Endothelial cell of umbilical vein (primary cell): ENCODE measurements around the gene VAV3. TPM values are rescaled to one million over a fixed set of nuclear protein-coding genes. Genes with fewer than 3 reads are reported as not detected.

Source experiments
- BruUV-seq: library from RNA; stranded (reverse); fragments of 400-500 nt; replicated peaks from 2 replicates; lab custom pipeline; 2021; lab: Mats Ljungman, UMichigan
- CTCF ChIA-PET: fragments of 300-600, 350-600 bp; sonication (Branson Sonifier 250); formaldehyde crosslinking; loops from one replicate; lab custom pipeline; 2021; ENCODE audit warnings: antibody characterized with exemption, inconsistent platforms; lab: Charles Lee
- POLR2A ChIA-PET: fragments of 300-600, 350-600 bp; sonication (Branson Sonifier 250); formaldehyde crosslinking; loops from one replicate; lab custom pipeline; 2021; ENCODE audit warnings: antibody characterized with exemption, inconsistent platforms; lab: Charles Lee
- DNase-seq: peaks from one replicate; pipeline ENCODE4 v3.0.0-alpha.2; 2011; ENCODE audit warnings: low read depth, low spot score
- FAIRE-seq: peaks from 2 replicates; lab custom pipeline; 2011; peaks lifted over from hg19 to GRCh38; lab: Jason Lieb, UNC
- H2AFZ ChIP-seq: 2 replicates; pipeline ENCODE4 v1.6.0; 2012; ENCODE audit warnings: low read depth, low read length, control low read depth, inconsistent platforms
- H3K27ac ChIP-seq: 2 replicates; pipeline ENCODE4 v1.5.1; 2011; ENCODE audit warnings: low read depth, mild to moderate bottlenecking, control low read depth, low read length, moderate library complexity; ENCODE audit not compliant: insufficient read depth
- H3K27me3 ChIP-seq, 2 experiments: 2 replicates each; pipeline versions ENCODE4 v1.6.0 to v1.6.1; 2011; ENCODE audit warnings: low read length in 2 of 2, mixed read lengths in 1 of 2; ENCODE audit not compliant: control insufficient read depth in 2 of 2, insufficient read depth in 2 of 2
- H3K36me3 ChIP-seq, 2 experiments: 2 replicates in 1 of 2; 3 replicates in 1 of 2; pipeline ENCODE4 v1.5.1; 2011; ENCODE audit warnings: low read length in 2 of 2, mild to moderate bottlenecking in 1 of 2, moderate library complexity in 1 of 2; ENCODE audit not compliant: control insufficient read depth in 2 of 2, insufficient read depth in 2 of 2; ENCODE audit errors: extremely low read depth in 1 of 2
- H3K4me1 ChIP-seq: 3 replicates; pipeline ENCODE4 v1.5.1; 2011; ENCODE audit warnings: mild to moderate bottlenecking, low read length; ENCODE audit not compliant: control insufficient read depth, insufficient read depth; ENCODE audit errors: extremely low read depth
- H3K4me2 ChIP-seq: 2 replicates; pipeline ENCODE4 v1.6.1; 2011; ENCODE audit warnings: low read length, control low read depth, mixed read lengths; ENCODE audit not compliant: insufficient read depth
- H3K4me3 ChIP-seq, 3 experiments: fragments of 200-600 bp in 1 of 3; sonication (generic), shearing (Covaris generic) in 1 of 3; replicated peaks in 1 of 3; 2 replicates each; pipeline ENCODE4 v1.5.1; 2011 to 2016; ENCODE audit warnings: control low read depth in 3 of 3, low read length in 3 of 3, mild to moderate bottlenecking in 2 of 3, inconsistent platforms in 1 of 3, low read depth in 1 of 3, moderate library complexity in 1 of 3; ENCODE audit not compliant: insufficient read depth in 1 of 3
- H3K79me2 ChIP-seq: 2 replicates; pipeline ENCODE4 v1.6.0; 2012; ENCODE audit warnings: low read length, inconsistent platforms; ENCODE audit not compliant: control insufficient read depth, insufficient read depth
- H3K9ac ChIP-seq: replicated peaks from 2 replicates; pipeline ENCODE3; 2011; ENCODE audit warnings: low read length, control low read depth; ENCODE audit not compliant: insufficient read depth; ENCODE audit errors: extremely low read depth
- H3K9me1 ChIP-seq: replicated peaks from 3 replicates; pipeline ENCODE4 v1.6.0; 2011; ENCODE audit warnings: mild to moderate bottlenecking, low read length; ENCODE audit not compliant: control insufficient read depth, insufficient read depth; ENCODE audit errors: extremely low read depth
- H3K9me3 ChIP-seq: replicated peaks from 2 replicates; pipeline ENCODE4 v1.5.1; 2012; ENCODE audit warnings: low read length, inconsistent platforms; ENCODE audit not compliant: control insufficient read depth, insufficient read depth
- H4K20me1 ChIP-seq: replicated peaks from 2 replicates; pipeline ENCODE3; 2011; ENCODE audit warnings: mild to moderate bottlenecking, low read length; ENCODE audit not compliant: control insufficient read depth, insufficient read depth; ENCODE audit errors: extremely low read depth
- EZH2 ChIP-seq: IDR thresholded peaks from 2 replicates; pipeline ENCODE4 v1.6.1; 2012; ENCODE audit warnings: borderline replicate concordance, low read depth, mild to moderate bottlenecking, moderate library complexity, low read length, inconsistent platforms; ENCODE audit not compliant: severe bottlenecking
- FOS ChIP-seq: IDR thresholded peaks from 2 replicates; pipeline ENCODE4 v1.6.1; 2011; ENCODE audit warnings: mild to moderate bottlenecking, low read length, moderate library complexity, borderline replicate concordance; ENCODE audit not compliant: insufficient read depth
- GATA2 ChIP-seq: IDR thresholded peaks from 2 replicates; pipeline ENCODE4 v1.7.0; 2011; ENCODE audit warnings: low read depth, mild to moderate bottlenecking, moderate library complexity, mixed read lengths, low read length; ENCODE audit not compliant: insufficient read length, insufficient read depth
- JUN ChIP-seq: IDR thresholded peaks from 2 replicates; pipeline ENCODE4 v1.6.1; 2011; ENCODE audit warnings: borderline replicate concordance, low read depth; ENCODE audit not compliant: insufficient read length, insufficient read depth
- MYC ChIP-seq: IDR thresholded peaks from one replicate; pipeline ENCODE4 v1.6.1; 2011; ENCODE audit warnings: mild to moderate bottlenecking, low read depth, low read length
- POLR2A ChIP-seq: IDR thresholded peaks from 2 replicates; pipeline ENCODE4 v1.6.1; 2012; ENCODE audit warnings: low read depth, mild to moderate bottlenecking, control low read depth, low read length
- POLR2AphosphoS5 ChIP-seq: IDR thresholded peaks from 2 replicates; pipeline ENCODE4 v1.6.1; 2012; ENCODE audit warnings: low read depth, mild to moderate bottlenecking, control low read depth, low read length, moderate library complexity; ENCODE audit not compliant: insufficient read depth
- dilution Hi-C: fragments of 300-500 bp; cut with MboI; formaldehyde crosslinking; loops from one replicate; pipeline ENCODE4 v1.15.0; 2019; ENCODE audit warnings: low sequenced_read_pairs; ENCODE audit not compliant: extremely low pct_ligation_motif_present
- intact Hi-C: fragments of 100-400 bp; cut with micrococcal nuclease; formaldehyde crosslinking; loops from one replicate; pipeline ENCODE4 v1.10.0; 2022
- polyA plus RNA-seq, 4 experiments: library from polyadenylated mRNA; depleted of rRNA in 3 of 4; stranded (reverse) in 3 of 4; unstranded in 1 of 4; fragments of >200 nt; gene quantifications; 2 replicates each; pipeline versions ENCODE4 v1.2.1 to v1.2.3, GENCODE V29; 2011 to 2012; ENCODE audit warnings: missing spikeins in 1 of 4
- total RNA-seq: library from RNA; stranded (reverse); gene quantifications from 2 replicates; pipeline ENCODE4 v1.2.3, GENCODE V29; 2021
- TF ChIP-seq, protein P1 (sequence below): IDR thresholded peaks from 2 replicates; pipeline ENCODE4 v1.6.1; 2011; ENCODE audit not compliant: insufficient read depth, insufficient read length
- TF ChIP-seq, protein P2 (sequence below), 2 donors: IDR thresholded peaks; 1 replicate in 1 of 2; 2 replicates in 1 of 2; pipeline ENCODE4 v1.5.1; 2011; ENCODE audit warnings: low read length in 2 of 2, mild to moderate bottlenecking in 2 of 2, moderate library complexity in 2 of 2, control low read depth in 1 of 2, inconsistent platforms in 1 of 2, low read depth in 1 of 2; ENCODE audit not compliant: insufficient read depth in 1 of 2; ENCODE audit errors: extremely low read depth in 1 of 2

Gene VAV3
- total and polyA plus RNA-seq, 2 donors (not counting 3 experiments of a cell fraction or from before 2014, with no cell fraction given) = 0.18 to 1.5 TPM

DNA sequence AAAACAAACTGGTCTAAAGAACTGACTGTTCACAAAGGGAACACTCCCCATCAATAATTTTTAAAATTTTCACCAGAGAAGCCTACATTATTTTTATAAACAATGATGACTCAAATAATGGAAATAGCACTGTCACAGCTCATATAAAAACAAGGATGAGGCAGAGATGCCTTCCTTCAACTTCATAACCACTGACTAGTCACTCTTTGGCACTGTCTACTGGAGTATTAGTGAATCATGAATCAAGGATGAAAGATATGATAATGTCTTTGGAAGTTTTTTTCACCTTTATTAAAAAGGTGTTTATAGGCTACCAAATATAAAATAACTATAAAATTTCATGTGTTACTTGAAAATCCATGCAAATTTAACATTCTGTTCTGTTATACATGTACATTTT is 316.9 kb downstream of the VAV3 start:
- Histone ChIP-seq H3K4me2 (no peak overlapping the region), H3K27me3 (no peaks in the 10 kb centered on the region), H3K9ac (no peak overlapping the region), H2AFZ (no peak overlapping the region), H4K20me1 (no peaks in the 10 kb centered on the region), H3K4me1 (no peaks in the 10 kb centered on the region), H3K36me3 (no peaks in the 10 kb centered on the region), H3K4me3 (no peak overlapping the region), H3K79me2 (no peaks in the 10 kb centered on the region), H3K9me1 (no peaks in the 10 kb centered on the region), H3K9me3 (no peaks in the 10 kb centered on the region), H3K27ac (no peak overlapping the region)
- DNase-seq = no peak
- CTCF ChIA-PET = no interaction called here
- dilution Hi-C loops (no loop called here), intact Hi-C loops (no loop called here)
- no TSS peak for BruUV-seq
- POLR2A ChIA-PET = no interaction called here
- no peak for FAIRE-seq
- TF ChIP-seq JUN (no peak), POLR2A (no peak), FOS (no peak), EZH2 (no peak), GATA2 (no peak), POLR2AphosphoS5 (no peak), MYC (no peak)
- TF ChIP-seq, protein P1, sequence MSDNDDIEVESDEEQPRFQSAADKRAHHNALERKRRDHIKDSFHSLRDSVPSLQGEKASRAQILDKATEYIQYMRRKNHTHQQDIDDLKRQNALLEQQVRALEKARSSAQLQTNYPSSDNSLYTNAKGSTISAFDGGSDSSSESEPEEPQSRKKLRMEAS = no peak
- TF ChIP-seq, protein P2, sequence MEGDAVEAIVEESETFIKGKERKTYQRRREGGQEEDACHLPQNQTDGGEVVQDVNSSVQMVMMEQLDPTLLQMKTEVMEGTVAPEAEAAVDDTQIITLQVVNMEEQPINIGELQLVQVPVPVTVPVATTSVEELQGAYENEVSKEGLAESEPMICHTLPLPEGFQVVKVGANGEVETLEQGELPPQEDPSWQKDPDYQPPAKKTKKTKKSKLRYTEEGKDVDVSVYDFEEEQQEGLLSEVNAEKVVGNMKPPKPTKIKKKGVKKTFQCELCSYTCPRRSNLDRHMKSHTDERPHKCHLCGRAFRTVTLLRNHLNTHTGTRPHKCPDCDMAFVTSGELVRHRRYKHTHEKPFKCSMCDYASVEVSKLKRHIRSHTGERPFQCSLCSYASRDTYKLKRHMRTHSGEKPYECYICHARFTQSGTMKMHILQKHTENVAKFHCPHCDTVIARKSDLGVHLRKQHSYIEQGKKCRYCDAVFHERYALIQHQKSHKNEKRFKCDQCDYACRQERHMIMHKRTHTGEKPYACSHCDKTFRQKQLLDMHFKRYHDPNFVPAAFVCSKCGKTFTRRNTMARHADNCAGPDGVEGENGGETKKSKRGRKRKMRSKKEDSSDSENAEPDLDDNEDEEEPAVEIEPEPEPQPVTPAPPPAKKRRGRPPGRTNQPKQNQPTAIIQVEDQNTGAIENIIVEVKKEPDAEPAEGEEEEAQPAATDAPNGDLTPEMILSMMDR (IDR thresholded peaks at IDR 0.05; ENCODE audit: extremely low read depth in 1 of 2, insufficient read depth in 1 of 2, low read depth in 1 of 2, low read length in 2 of 2) = no peak
